SK-N-SH (cell line): ENCODE measurements around the gene WDR64. TPM values are rescaled to one million over a fixed set of nuclear protein-coding genes. Genes with fewer than 3 reads are reported as not detected.

Experiments used
- CTCF ChIA-PET: fragments of 300-600, 350-600 bp; formaldehyde crosslinking; extraction: SDS; loops from one replicate; lab custom pipeline; 2021; lab: Yijun Ruan, JAX
- POLR2A ChIA-PET: fragments of 350-600 bp; sonication (Branson Sonifier 250); formaldehyde crosslinking; extraction: SDS; loops from one replicate; lab custom pipeline; 2020; ENCODE audit warnings: antibody characterized with exemption, inconsistent platforms; lab: Yijun Ruan, JAX
- DNase-seq: peaks from one replicate; pipeline ENCODE4 v3.0.0; 2012
- H2AFZ ChIP-seq: fragments of 200-600 bp; sonication (generic); 2 replicates; pipeline ENCODE4 v1.8.1; 2016; ENCODE audit warnings: antibody characterized with exemption, mild to moderate bottlenecking, low read depth
- H3F3A ChIP-seq: fragments of 200-600 bp; sonication (generic); replicated peaks from 2 replicates; pipeline ENCODE3; 2016; ENCODE audit warnings: antibody characterized with exemption, mild to moderate bottlenecking; ENCODE audit not compliant: insufficient read depth
- H3K27ac ChIP-seq, 2 experiments: fragments of 200-500 bp in 1 of 2; fragments of 200-600 bp in 1 of 2; sonication (Bioruptor generic) in 1 of 2; sonication (generic), shearing (Covaris generic) in 1 of 2; 2 replicates each; pipeline versions ENCODE4 v1.5.1 to v1.6.1; 2014 to 2016; ENCODE audit warnings: low read depth in 2 of 2, inconsistent platforms in 1 of 2, low read length in 1 of 2, mild to moderate bottlenecking in 1 of 2, mixed read lengths in 1 of 2
- H3K27me3 ChIP-seq: fragments of 200-600 bp; sonication (generic), shearing (Covaris generic); 2 replicates; pipeline ENCODE4 v1.6.1; 2016; ENCODE audit warnings: mixed run types; ENCODE audit not compliant: insufficient read depth
- H3K36me3 ChIP-seq, 2 experiments: fragments of 200-500 bp in 1 of 2; fragments of 200-600 bp in 1 of 2; sonication (Bioruptor generic) in 1 of 2; sonication (generic) in 1 of 2; replicated peaks in 1 of 2; 2 replicates each; pipeline versions ENCODE3 to v1.5.1; 2014 to 2016; ENCODE audit warnings: low read length in 1 of 2, mild to moderate bottlenecking in 1 of 2; ENCODE audit not compliant: insufficient read depth in 2 of 2, control insufficient read depth in 1 of 2
- H3K4me1 ChIP-seq, 2 experiments: fragments of 200-500 bp in 1 of 2; fragments of 200-600 bp in 1 of 2; sonication (Bioruptor generic) in 1 of 2; sonication (generic), shearing (Covaris generic) in 1 of 2; 2 replicates each; pipeline versions ENCODE4 v1.5.1 to v1.6.1; 2014 to 2016; ENCODE audit warnings: low read depth in 1 of 2, low read length in 1 of 2, mixed run types in 1 of 2; ENCODE audit not compliant: insufficient read depth in 2 of 2, control insufficient read depth in 1 of 2
- H3K4me2 ChIP-seq: fragments of 200-600 bp; sonication (generic), shearing (Covaris generic); 2 replicates; pipeline ENCODE4 v1.6.1; 2017; ENCODE audit warnings: mixed run types
- H3K4me3 ChIP-seq, 2 experiments: fragments of 200-500 bp in 1 of 2; fragments of 200-600 bp in 1 of 2; sonication (Bioruptor generic) in 1 of 2; sonication (generic), shearing (Covaris generic) in 1 of 2; 2 replicates each; pipeline versions ENCODE4 v1.5.1 to v1.8.1; 2014 to 2016; ENCODE audit warnings: low read depth in 2 of 2, inconsistent platforms in 1 of 2, low read length in 1 of 2, mild to moderate bottlenecking in 1 of 2, mixed read lengths in 1 of 2, moderate library complexity in 1 of 2
- H3K79me2 ChIP-seq: fragments of 200-600 bp; sonication (generic); 2 replicates; pipeline ENCODE4 v1.8.1; 2017; ENCODE audit warnings: mild to moderate bottlenecking; ENCODE audit not compliant: insufficient read depth
- H3K9ac ChIP-seq: fragments of 200-600 bp; sonication (generic); 2 replicates; pipeline ENCODE4 v1.6.1; 2017; ENCODE audit warnings: mixed run types
- H3K9me2 ChIP-seq: fragments of 200-600 bp; sonication (generic); 2 replicates; pipeline ENCODE4 v1.6.1; 2017; ENCODE audit warnings: mixed run types
- H3K9me3 ChIP-seq: fragments of 200-600 bp; sonication (generic); 2 replicates; pipeline ENCODE4 v1.6.1; 2017; ENCODE audit warnings: mixed run types, mild to moderate bottlenecking, moderate library complexity
- H4K20me1 ChIP-seq: fragments of 200-600 bp; sonication (generic); 2 replicates; pipeline ENCODE4 v1.6.1; 2017; ENCODE audit warnings: mild to moderate bottlenecking, mixed run types; ENCODE audit not compliant: insufficient read depth
- CHD2 ChIP-seq: fragments of 150-350 bp; IDR thresholded peaks from 2 replicates; pipeline ENCODE4 v1.6.1; 2018; ENCODE audit warnings: low read length; ENCODE audit not compliant: partially characterized antibody
- CTCF ChIP-seq: fragments of 200-600 bp; sonication (generic); IDR thresholded peaks from 2 replicates; pipeline ENCODE4 v1.6.1; 2017; ENCODE audit warnings: antibody characterized with exemption, mild to moderate bottlenecking, moderate library complexity
- EP300 ChIP-seq, 2 experiments: IDR thresholded peaks; 2 replicates each; pipeline versions ENCODE4 v1.4.0 to v1.6.1; 2012; ENCODE audit warnings: borderline replicate concordance in 1 of 2, low read depth in 1 of 2, low read length in 1 of 2
- FOXM1 ChIP-seq: IDR thresholded peaks from 2 replicates; pipeline ENCODE4 v1.4.0; 2012; ENCODE audit warnings: low read depth, mild to moderate bottlenecking
- JUND ChIP-seq: IDR thresholded peaks from 2 replicates; pipeline ENCODE4 v1.4.0; 2012
- MEF2A ChIP-seq: IDR thresholded peaks from 2 replicates; pipeline ENCODE4 v1.4.0; 2012; ENCODE audit warnings: low read depth, borderline replicate concordance
- MXI1 ChIP-seq: IDR thresholded peaks from 2 replicates; pipeline ENCODE4 v1.6.1; 2012; ENCODE audit warnings: mild to moderate bottlenecking, low read depth, low read length, improper control_type of control experiment
- PBX3 ChIP-seq: IDR thresholded peaks from 2 replicates; pipeline ENCODE4; 2012
- RAD21 ChIP-seq: IDR thresholded peaks from 2 replicates; pipeline ENCODE4 v1.6.1; 2012; ENCODE audit warnings: mild to moderate bottlenecking, low read length
- RCOR1 ChIP-seq: fragments of 150-350 bp; IDR thresholded peaks from 2 replicates; pipeline ENCODE4 v1.6.1; 2017; ENCODE audit warnings: antibody characterized with exemption, low read length
- RXRA ChIP-seq: IDR thresholded peaks from 2 replicates; pipeline ENCODE4 v1.4.0; 2012; ENCODE audit warnings: low read depth, mild to moderate bottlenecking, borderline replicate concordance
- SIN3A ChIP-seq: IDR thresholded peaks from 2 replicates; pipeline ENCODE4 v1.6.1; 2012; ENCODE audit warnings: low read depth, mild to moderate bottlenecking, low read length, moderate library complexity, borderline replicate concordance
- TCF12 ChIP-seq: IDR thresholded peaks from 2 replicates; pipeline ENCODE4 v1.4.0; 2012
- USF1 ChIP-seq: IDR thresholded peaks from 2 replicates; pipeline ENCODE4 v1.4.0; 2012; ENCODE audit warnings: low read depth, borderline replicate concordance
- YY1 ChIP-seq: IDR thresholded peaks from 2 replicates; pipeline ENCODE4 v1.4.0; 2012; ENCODE audit warnings: low read depth, mild to moderate bottlenecking
- ZBTB33 ChIP-seq: IDR thresholded peaks from 2 replicates; pipeline ENCODE4 v1.4.0; 2012; ENCODE audit warnings: low read depth, borderline replicate concordance
- WGBS: methylation state at CpG from one replicate; pipeline ENCODE4 v1.1.6; 2017; ENCODE audit warnings: low lambda C conversion rate; 5-methylcytosine and 5-hydroxymethylcytosine counted together
- polyA plus RNA-seq, 3 experiments: library from polyadenylated mRNA; depleted of rRNA; stranded (reverse); fragments of >200 nt; gene quantifications; 2 replicates each; pipeline ENCODE4 v1.2.3, GENCODE V29; 2012
- TF ChIP-seq, protein P1 (sequence below): fragments of 150-350 bp; IDR thresholded peaks from 2 replicates; pipeline ENCODE4 v1.6.1; 2016; ENCODE audit warnings: mild to moderate bottlenecking, low read depth, low read length

The WDR64 gene
- polyA plus RNA-seq, 1 of the 3 experiments (the other 2 are of a cell fraction), result not detected

DNA sequence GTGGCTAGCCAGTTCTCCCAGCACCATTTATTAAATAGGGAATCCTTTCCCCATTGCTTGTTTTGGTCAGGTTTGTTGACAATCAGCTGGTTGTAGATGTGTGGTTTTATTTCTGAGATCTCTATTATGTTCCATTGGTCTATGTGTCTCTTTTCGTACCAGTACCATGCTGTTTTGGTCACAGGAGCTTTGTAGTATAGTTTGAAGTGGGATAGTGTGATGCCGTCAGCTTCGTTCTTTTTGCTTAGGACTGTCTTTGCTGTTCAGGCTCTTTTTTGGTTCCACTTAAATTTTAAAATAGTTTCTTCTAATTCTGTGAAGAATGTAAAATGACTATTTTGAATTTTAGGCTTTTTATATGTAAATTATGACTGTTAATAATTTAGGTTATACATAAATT lies 68.9 kb downstream of the WDR64 start:
- DNase-seq, result no peak
- Histone ChIP-seq H2AFZ (no peak overlapping the region), H3K9me3 (no peaks in the 10 kb centered on the region), H3K27ac (no peak overlapping the region), H3K27me3 (no peaks in the 10 kb centered on the region), H3K4me3 (no peak overlapping the region), H4K20me1 (no peaks in the 10 kb centered on the region), H3K9ac (no peak overlapping the region), H3F3A (no peaks in the 10 kb centered on the region), H3K79me2 (no peaks in the 10 kb centered on the region), H3K36me3 (no peaks in the 10 kb centered on the region), H3K4me1 (no peaks in the 10 kb centered on the region), H3K4me2 (no peak overlapping the region), H3K9me2 (no peaks in the 10 kb centered on the region)
- CTCF ChIA-PET, result no interaction called here
- TF ChIP-seq PBX3 (no peak), RXRA (no peak), SIN3A (no peak), CHD2 (no peak), JUND (no peak)
- WGBS, result 69% methylated on average over 3 of the region's 3 CpGs
- POLR2A ChIA-PET, result no interaction called here

GRCh38 chr1:241722947-241723346 lies 70.9 kb downstream of the WDR64 start:
- no peak overlapping the region for H2AFZ ChIP-seq
- POLR2A ChIA-PET, result no interaction called here

More at GRCh38 chr1:241722947-241723346, 70.9 kb downstream of the WDR64 start:
- H3K27ac ChIP-seq, result no peak overlapping the region
- H3K79me2 ChIP-seq, result no peaks in the 10 kb centered on the region
- no peaks in the 10 kb centered on the region for H3K9me2 ChIP-seq
- CTCF ChIA-PET, result interaction anchor here (1.0 kb wide), 1 partner anchor 111 kb away, joined by 5 read pairs; no protein-coding TSS in a partner anchor
- DNase-seq, result no peak
- H3K4me3 ChIP-seq, result no peak overlapping the region
- 61% methylated on average over 4 of the region's 4 CpGs for WGBS
- TF ChIP-seq MEF2A, result no peak
- TF ChIP-seq, protein P1, sequence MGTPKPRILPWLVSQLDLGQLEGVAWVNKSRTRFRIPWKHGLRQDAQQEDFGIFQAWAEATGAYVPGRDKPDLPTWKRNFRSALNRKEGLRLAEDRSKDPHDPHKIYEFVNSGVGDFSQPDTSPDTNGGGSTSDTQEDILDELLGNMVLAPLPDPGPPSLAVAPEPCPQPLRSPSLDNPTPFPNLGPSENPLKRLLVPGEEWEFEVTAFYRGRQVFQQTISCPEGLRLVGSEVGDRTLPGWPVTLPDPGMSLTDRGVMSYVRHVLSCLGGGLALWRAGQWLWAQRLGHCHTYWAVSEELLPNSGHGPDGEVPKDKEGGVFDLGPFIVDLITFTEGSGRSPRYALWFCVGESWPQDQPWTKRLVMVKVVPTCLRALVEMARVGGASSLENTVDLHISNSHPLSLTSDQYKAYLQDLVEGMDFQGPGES, result no peak
- TF ChIP-seq MXI1, result no peak
- no peak for TF ChIP-seq EP300 (IDR thresholded peaks at IDR 0.05; ENCODE audit: borderline replicate concordance in 1 of 2, low read depth in 1 of 2, low read length in 1 of 2)
- no peak for TF ChIP-seq USF1
- no peak for TF ChIP-seq RXRA
- TF ChIP-seq SIN3A, result no peak
- TF ChIP-seq CTCF, result no peak
- no peak for TF ChIP-seq RCOR1
- no peak for TF ChIP-seq ZBTB33
- no peak for TF ChIP-seq YY1
- no peak for TF ChIP-seq TCF12
- no peak for TF ChIP-seq RAD21
- no peak for TF ChIP-seq FOXM1
- no peak for TF ChIP-seq PBX3
- no peaks in the 10 kb centered on the region for H3K4me1 ChIP-seq
- no peaks in the 10 kb centered on the region for H3K36me3 ChIP-seq
- H4K20me1 ChIP-seq, result no peaks in the 10 kb centered on the region
- H3F3A ChIP-seq, result no peaks in the 10 kb centered on the region
- no peaks in the 10 kb centered on the region for H3K27me3 ChIP-seq
- H3K9me3 ChIP-seq, result no peaks in the 10 kb centered on the region
- no peak overlapping the region for H3K4me2 ChIP-seq
- no peak overlapping the region for H3K9ac ChIP-seq
